OCI-M2 (cell line): ENCODE results near the gene KHK.

ENCODE experiments used
- DNase-seq: peaks from one replicate; lab custom pipeline; 2025; ENCODE audit not compliant: unreplicated experiment; lab: John Stamatoyannopoulos, UW

The KHK gene

GRCh38 chr2:27080603-27080936 is 6.0 kb upstream of the KHK start:
- no peak for DNase-seq

GRCh38 chr2:27081984-27082772 is 4.4 kb upstream of the KHK start:
- no peak for DNase-seq

GRCh38 chr2:27082773-27083409 is 3.7 kb upstream of the KHK start:
- DNase-seq: no peak

- DNase-seq: no peak
Observed at GRCh38 chr2:27083410-27084296, 2.9 kb upstream of the KHK start.

GRCh38 chr2:27084297-27085061 is 2.1 kb upstream of the KHK start:
- DNase-seq: no peak

- no peak for DNase-seq
Observed at GRCh38 chr2:27085062-27085672, 1.4 kb upstream of the KHK start.

- DNase-seq: no peak
Observed at GRCh38 chr2:27085673-27086089, 891 bp upstream of the KHK start.

GRCh38 chr2:27086090-27086723 is 365 bp upstream of the KHK start:
- peak; percentile 32 for DNase-seq

- DNase-seq: no peak
Observed at GRCh38 chr2:27087823-27088410, 1.3 kb downstream of the KHK start.

GRCh38 chr2:27088634-27089033 is 2.1 kb downstream of the KHK start:
- DNase-seq: no peak

GRCh38 chr2:27089111-27089954 is 2.8 kb downstream of the KHK start:
- no peak for DNase-seq

GRCh38 chr2:27091746-27092695 is 5.4 kb downstream of the KHK start:
- DNase-seq: no peak

GRCh38 chr2:27092696-27093429 is 6.3 kb downstream of the KHK start:
- DNase-seq: no peak

GRCh38 chr2:27093430-27094352 is 7.1 kb downstream of the KHK start:
- no peak for DNase-seq

GRCh38 chr2:27094353-27094984 is 7.9 kb downstream of the KHK start:
- DNase-seq: no peak

- no peak for DNase-seq
Observed at GRCh38 chr2:27095427-27095744, 8.8 kb downstream of the KHK start.
